IPS-NIHi7 (cell line): ENCODE results near the gene S100A14.

Experiments
- DNase-seq: peaks from one replicate; pipeline ENCODE4 v3.0.0; 2012; ENCODE audit warnings: mixed read lengths; ENCODE audit errors: extremely low spot score

Gene S100A14

GRCh38 chr1:153639280-153639679, 23.2 kb upstream of the S100A14 start:
- DNase-seq = no peak

GRCh38 chr1:153638261-153638660, 22.1 kb upstream of the S100A14 start:
- no peak for DNase-seq

- DNase-seq = no peak
These were observed 20.2 kb upstream of the S100A14 start for GRCh38 chr1:153636312-153636711.

GRCh38 chr1:153635872-153636271, 19.7 kb upstream of the S100A14 start:
- DNase-seq = no peak

GRCh38 chr1:153633754-153634665, 17.9 kb upstream of the S100A14 start, which contains the start of gene CHTOP:
CHTOP (plus strand) TSS chr1:153634066; CDS start chr1:153636589, 2,523 bp downstream.
- peak; percentile 95 for DNase-seq

GRCh38 chr1:153633161-153633753, 17.1 kb upstream of the S100A14 start:
- no peak for DNase-seq

- DNase-seq = no peak
These were observed 15.2 kb upstream of the S100A14 start for GRCh38 chr1:153631047-153632022.

GRCh38 chr1:153630384-153630783, 14.3 kb upstream of the S100A14 start:
- no peak for DNase-seq

- DNase-seq = no peak
These were observed 13.8 kb upstream of the S100A14 start for GRCh38 chr1:153629971-153630370.

GRCh38 chr1:153629343-153629665, 13.2 kb upstream of the S100A14 start:
- no peak for DNase-seq

GRCh38 chr1:153628638-153629342, 12.7 kb upstream of the S100A14 start:
- DNase-seq = no peak

- no peak for DNase-seq
These were observed 11.8 kb upstream of the S100A14 start, which contains the start of gene S100A1 for GRCh38 chr1:153627715-153628626. S100A1 (plus strand) TSS chr1:153628434; CDS start chr1:153630522, 2,088 bp downstream.

GRCh38 chr1:153626904-153627714, 11.0 kb upstream of the S100A14 start, which contains the start of gene S100A13:
S100A13 (minus strand) TSS chr1:153627505; CDS start chr1:153626472, 1,033 bp downstream.
- DNase-seq = peak; percentile 97

- DNase-seq = no peak
These were observed 10.4 kb upstream of the S100A14 start for GRCh38 chr1:153626477-153626903.

- no peak for DNase-seq
These were observed 9.0 kb upstream of the S100A14 start for GRCh38 chr1:153624965-153625611.

- no peak for DNase-seq
These were observed 7.0 kb upstream of the S100A14 start for GRCh38 chr1:153623101-153623500.

- no peak for DNase-seq
These were observed 3.0 kb upstream of the S100A14 start for GRCh38 chr1:153619171-153619570.

GRCh38 chr1:153617663-153618062, 1.5 kb upstream of the S100A14 start:
- peak; percentile 57 for DNase-seq

- DNase-seq = no peak
These were observed 789 bp upstream of the S100A14 start for GRCh38 chr1:153616917-153617311.
